Germinal center (tissue), 1 donor: ENCODE data around the gene ST6GALNAC2.

Source experiments
- DNase-seq: peaks from one replicate; pipeline ENCODE4 v3.0.0; 2012; ENCODE audit warnings: mixed read lengths, low spot score

ST6GALNAC2 gene

DNA sequence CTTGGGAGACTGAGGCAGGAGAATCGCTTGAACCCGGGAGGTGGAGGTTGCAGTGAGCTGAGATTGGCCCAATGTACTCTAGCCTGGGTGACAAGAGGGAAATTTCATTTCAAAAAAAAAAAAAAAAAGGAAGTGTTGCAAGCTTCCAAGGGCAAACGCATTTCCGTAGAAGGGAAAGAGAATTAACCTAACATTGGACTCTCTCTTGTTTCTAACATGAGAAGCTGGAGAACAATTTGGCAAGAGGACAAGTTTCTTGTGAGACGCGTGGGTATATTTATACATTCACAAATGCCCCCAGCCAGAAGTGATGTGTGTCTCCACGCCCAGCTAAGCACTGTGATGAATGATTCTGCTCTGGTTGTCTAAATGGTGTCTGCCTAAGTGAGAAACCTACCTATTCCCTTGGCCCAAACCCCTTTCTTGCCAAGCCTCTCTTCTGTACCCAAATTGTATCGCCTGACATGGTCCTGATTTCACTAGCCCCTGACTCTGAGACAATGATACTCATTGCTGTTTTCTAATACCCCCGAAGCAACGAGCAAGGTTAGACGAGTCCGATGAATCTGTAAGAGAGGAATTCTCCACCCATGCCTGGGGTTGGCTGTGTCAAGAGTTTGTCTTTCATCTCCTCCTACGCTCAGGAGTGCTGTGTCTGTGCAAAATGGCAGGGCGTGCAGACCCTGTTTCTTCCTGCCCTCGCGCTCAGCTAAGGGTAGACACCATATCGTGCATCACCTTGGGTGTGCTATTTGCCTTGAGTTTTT, 14.2 kb upstream of the ST6GALNAC2 start:
- no peak for DNase-seq

GRCh38 chr17:76598004-76598439, 12.4 kb upstream of the ST6GALNAC2 start:
- no peak for DNase-seq

- no peak for DNase-seq
Measured at GRCh38 chr17:76597156-76598003, 11.7 kb upstream of the ST6GALNAC2 start.

DNA sequence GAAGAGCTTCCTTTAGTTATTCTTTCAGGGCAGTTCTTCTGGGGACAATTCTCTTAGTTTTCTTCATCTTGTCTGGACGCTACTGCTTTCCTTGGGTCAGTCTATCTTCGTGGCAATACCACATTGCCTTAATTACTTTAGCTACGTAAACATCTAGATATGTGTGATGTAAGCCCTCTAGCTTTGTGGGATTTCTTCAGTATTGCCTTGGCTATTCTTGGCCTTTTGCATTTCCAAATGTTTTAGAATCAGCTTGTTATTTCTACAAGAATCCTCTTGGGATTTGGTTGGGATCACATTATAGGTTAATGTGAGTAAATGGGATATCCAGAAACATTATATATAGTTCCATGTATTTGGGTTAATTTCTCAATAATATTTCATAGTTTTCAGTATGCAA, 9.0 kb upstream of the ST6GALNAC2 start:
- DNase-seq: no peak

GRCh38 chr17:76593959-76594358, 8.3 kb upstream of the ST6GALNAC2 start:
- no peak for DNase-seq

DNA sequence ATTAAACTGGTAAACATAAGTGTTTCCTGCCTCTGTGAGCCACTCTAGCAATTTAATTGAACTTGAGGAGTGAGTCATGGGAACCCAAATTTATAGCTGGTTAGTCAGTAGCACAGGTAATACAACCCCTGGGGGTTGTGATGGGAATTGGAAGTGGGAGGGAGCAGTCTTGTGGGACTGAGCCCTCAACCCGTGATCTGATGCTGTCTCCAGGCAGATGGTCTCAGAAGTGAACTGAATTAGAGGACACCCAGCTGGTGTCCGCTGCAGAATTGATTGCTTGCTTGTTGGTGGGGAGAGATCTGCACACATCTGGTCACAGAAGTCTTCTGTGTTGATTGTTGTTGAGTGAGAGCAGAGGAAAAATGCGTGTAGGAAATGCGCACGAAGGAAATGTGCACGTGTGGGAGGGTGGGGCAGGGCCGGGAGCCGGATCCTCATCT, 7.7 kb upstream of the ST6GALNAC2 start:
- no peak for DNase-seq

DNA sequence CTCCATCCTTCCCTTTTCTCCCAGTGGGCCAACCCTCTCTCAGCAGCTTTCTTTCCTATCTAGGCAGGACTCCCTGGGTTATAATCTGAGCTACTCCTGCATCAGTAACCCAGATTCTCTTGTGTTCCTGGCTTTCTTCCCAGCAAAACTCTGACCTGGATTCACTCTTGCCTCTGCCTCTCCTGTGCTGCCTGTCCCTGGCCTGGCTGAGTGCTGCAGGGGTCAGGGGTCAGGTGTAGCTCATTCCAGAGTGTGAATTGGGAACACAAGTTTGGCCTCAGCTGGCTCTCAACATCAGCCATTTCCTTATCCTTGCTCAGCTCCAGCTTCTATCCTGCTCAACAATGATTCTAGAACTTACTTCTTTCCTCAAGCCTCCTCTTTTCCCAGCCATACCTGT, 2.5 kb upstream of the ST6GALNAC2 start:
- no peak for DNase-seq

GRCh38 chr17:76586741-76587487, 1.3 kb upstream of the ST6GALNAC2 start:
- no peak for DNase-seq

DNA sequence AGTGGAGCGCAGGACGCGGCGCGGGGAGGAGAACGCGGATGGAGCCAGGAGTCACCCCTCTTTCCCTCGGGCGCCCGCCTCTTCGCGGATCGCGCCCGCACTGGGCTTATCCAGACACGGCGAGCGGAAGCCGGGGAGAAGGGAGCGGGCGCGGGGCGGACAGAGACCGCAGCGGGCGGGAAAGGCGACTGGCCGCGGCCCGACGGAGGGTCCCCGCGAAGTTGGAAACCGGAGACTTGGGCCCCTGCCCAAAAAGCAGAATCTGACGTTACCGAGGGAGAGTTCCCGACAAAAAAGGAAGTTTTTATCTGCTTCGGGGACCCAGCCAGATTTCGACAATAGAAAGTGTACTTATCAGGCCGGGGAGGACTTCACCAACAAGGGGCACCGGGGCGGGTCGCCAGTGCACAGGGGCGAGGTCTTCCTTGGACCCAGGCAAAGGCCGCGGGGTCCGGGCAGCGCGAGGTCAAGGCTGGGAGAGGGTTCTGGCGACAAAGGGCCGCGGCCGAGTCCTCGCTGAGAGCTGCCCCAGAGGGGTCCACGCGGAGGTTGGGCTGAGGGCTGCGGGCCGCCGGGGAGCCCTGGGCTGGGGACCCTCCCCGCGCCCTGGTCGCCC, 519 bp downstream of the ST6GALNAC2 start:
- no peak for DNase-seq

DNA sequence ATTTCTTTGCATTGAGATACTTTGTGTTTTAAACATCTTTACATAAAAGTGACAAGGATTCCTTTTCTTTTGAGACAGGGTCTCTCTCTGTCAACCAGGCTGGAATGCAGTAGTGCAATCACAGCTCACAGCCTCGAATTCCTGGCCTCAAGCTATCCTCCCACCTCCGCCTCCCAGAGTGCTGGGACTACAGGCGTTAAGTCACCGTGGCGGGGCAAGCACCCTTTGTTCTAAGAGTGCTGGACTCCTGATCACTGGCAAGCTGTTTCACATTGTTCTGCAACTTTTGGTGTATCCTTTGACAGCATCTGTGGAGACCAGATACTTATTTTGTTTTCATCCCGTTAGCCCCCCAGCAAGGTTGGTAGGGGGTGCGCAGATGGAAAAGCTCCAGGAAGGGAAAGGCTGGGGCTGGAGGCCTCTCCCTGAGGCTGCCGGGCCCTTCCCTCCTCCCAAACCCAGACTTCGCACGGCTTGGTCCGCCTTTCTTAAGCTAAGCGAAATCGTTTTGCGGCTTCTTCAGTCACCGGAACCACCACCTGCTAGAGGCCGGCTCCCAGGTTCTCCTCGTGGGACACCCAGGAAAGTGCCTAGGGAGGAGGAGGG, 1.1 kb downstream of the ST6GALNAC2 start:
- DNase-seq: no peak

GRCh38 chr17:76582660-76583059, 3.0 kb downstream of the ST6GALNAC2 start:
- DNase-seq: no peak

GRCh38 chr17:76581515-76581914, 4.1 kb downstream of the ST6GALNAC2 start:
- no peak for DNase-seq

- DNase-seq: no peak
Measured at GRCh38 chr17:76579281-76579680, 6.4 kb downstream of the ST6GALNAC2 start.

- DNase-seq: no peak
Measured at GRCh38 chr17:76578376-76578775, 7.3 kb downstream of the ST6GALNAC2 start.

DNA sequence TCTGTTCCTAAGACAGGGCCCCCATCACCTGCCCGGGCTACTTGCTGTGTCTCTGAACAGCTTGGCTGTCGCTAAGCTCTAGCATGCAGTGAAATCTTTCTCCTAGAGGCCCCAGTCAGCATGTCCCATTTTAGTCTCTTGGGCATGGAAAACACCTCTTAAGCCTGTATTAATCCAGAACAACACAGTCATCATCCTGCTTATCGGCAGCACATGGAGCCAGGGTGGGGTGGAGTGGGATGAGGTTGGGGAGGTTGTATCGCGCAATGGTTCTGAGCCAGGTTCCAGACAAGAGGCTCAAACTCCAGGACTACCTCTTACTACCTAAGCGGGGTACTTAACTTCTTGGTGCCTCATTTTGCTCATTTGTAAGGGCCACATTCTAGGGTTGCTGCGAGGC, 7.8 kb downstream of the ST6GALNAC2 start:
- no peak for DNase-seq

- no peak for DNase-seq
Measured at GRCh38 chr17:76576189-76576588, 9.5 kb downstream of the ST6GALNAC2 start.

GRCh38 chr17:76575570-76575969, 10.1 kb downstream of the ST6GALNAC2 start:
- DNase-seq: no peak

GRCh38 chr17:76574166-76574565, 11.5 kb downstream of the ST6GALNAC2 start:
- no peak for DNase-seq

GRCh38 chr17:76573096-76573495, 12.6 kb downstream of the ST6GALNAC2 start:
- no peak for DNase-seq

DNA sequence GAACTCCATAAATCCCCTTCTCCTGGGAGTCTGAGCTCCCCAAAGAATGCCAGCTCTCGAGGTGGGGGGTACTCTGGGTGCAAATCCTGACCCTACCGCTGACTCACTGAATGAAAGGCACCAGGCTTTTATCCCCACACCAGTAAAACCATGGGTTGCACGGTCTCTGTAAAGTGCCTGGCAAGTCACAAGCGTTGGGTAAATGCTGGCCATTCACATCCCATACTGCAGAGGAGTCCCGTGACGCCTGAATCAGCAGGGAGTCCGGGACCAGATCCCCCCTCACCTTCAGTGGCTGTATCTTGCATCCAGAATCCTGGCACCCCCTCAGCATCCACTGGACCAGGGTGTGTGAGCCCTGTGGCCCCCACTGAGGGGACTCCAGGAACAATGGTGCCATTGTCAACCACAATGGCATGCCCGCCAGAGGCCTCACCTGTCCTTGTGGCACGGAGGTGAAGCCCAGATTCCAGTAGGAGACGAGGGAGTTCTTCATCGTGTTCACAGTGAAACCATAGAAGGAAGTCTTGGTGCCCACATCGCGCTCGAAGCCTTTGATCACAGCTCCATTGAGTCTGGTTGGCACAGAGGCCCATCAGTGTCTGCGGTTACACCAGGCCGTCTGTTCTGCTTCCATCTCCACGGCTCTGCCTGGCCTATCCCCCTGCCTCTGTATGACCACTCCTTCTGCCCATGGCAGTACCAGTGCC, 13.3 kb downstream of the ST6GALNAC2 start:
- no peak for DNase-seq

DNA sequence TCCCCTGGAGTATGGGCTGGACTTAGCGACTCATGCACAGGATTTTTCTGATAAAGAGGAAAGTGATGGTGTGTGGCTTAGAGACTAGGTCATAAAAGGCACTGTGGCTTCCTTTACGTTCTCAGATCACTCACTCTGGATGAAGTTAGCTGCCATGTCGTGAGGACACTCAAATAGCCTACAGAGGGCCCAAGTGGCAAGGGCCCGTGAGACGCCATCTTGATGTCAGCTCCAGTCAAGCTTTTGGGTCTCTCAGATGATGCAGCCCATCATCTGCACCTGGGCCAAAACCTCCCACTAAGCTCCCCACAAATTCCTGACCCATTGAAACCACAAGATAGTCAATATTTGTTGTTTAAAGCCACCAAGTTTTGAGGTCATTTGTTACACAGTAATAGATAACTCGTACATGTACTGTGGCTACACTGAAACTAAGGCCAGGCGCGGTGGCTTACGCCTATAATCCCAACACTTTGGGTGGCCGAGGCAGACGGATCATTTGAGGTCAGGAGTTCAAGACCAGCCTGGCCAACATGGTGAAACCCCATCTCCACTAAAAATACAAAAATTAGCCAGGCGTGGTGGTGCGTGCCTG, 14.7 kb downstream of the ST6GALNAC2 start:
- no peak for DNase-seq
